ENCODE results near the gene CCDC50. TPM values are rescaled to one million over a fixed set of nuclear protein-coding genes. Genes with fewer than 3 reads are reported as not detected.

The CCDC50 gene
- total RNA-seq, 1 donor from 2014 or later, result 51.2 TPM

DNA sequence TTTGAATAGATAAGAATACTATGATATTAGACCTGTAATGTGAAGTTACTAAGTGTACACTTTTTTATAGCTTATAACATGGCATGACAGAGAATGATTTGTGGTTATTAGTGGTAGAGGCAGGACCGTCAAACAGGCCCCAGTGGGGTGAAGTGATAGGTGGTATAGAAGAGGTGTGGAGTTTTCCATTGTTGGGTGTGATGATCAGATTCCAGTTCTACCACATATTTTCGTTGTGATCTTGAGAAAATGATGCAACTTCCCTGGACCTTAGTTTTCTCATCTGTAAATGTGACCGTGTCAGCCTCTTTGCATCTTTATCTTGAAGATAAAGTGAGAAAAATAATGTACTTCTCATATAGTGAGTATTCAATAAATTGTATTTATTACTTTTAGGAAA is 31.4 kb downstream of the CCDC50 start:
- H3K4me2 ChIP-seq, result no peak overlapping the region
- no peaks in the 10 kb centered on the region for H3K27me3 ChIP-seq
- H3K36me3 ChIP-seq, result peaks cover 4% of the 10 kb centered on the region
- peaks cover 54% of the 10 kb centered on the region for H3K36me3 Mint-ChIP-seq
- TF ChIP-seq, protein P1, sequence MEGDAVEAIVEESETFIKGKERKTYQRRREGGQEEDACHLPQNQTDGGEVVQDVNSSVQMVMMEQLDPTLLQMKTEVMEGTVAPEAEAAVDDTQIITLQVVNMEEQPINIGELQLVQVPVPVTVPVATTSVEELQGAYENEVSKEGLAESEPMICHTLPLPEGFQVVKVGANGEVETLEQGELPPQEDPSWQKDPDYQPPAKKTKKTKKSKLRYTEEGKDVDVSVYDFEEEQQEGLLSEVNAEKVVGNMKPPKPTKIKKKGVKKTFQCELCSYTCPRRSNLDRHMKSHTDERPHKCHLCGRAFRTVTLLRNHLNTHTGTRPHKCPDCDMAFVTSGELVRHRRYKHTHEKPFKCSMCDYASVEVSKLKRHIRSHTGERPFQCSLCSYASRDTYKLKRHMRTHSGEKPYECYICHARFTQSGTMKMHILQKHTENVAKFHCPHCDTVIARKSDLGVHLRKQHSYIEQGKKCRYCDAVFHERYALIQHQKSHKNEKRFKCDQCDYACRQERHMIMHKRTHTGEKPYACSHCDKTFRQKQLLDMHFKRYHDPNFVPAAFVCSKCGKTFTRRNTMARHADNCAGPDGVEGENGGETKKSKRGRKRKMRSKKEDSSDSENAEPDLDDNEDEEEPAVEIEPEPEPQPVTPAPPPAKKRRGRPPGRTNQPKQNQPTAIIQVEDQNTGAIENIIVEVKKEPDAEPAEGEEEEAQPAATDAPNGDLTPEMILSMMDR (IDR thresholded peaks at IDR 0.05), result no peak
- TF ChIP-seq EZH2 (IDR thresholded peaks at IDR 0.05) (no peak), EZH2phosphoT487 (IDR thresholded peaks at IDR 0.05) (no peak)
- H3K4me3 ChIP-seq, result no peak overlapping the region
- peaks cover 4% of the 10 kb centered on the region for H3K4me1 Mint-ChIP-seq
- H3K4me3 Mint-ChIP-seq, result no peak overlapping the region
- no peaks in the 10 kb centered on the region for H3F3A ChIP-seq (ENCODE audit: low read depth)
- no peak overlapping the region for H2AFZ ChIP-seq (replicated peaks)
- peaks cover 17% of the 10 kb centered on the region for H3K4me1 ChIP-seq
- H3K79me2 ChIP-seq (ENCODE audit: low read depth), result peaks cover 10% of the 10 kb centered on the region
- no peak overlapping the region for H3K27ac ChIP-seq
- H3K9me3 ChIP-seq (ENCODE audit: low read depth), result no peaks in the 10 kb centered on the region
- H3K9me3 Mint-ChIP-seq, result no peaks in the 10 kb centered on the region
- H4K20me1 ChIP-seq (ENCODE audit: low read depth), result no peaks in the 10 kb centered on the region
- no peak overlapping the region for H3K9ac ChIP-seq
- no peaks in the 10 kb centered on the region for H3K27me3 Mint-ChIP-seq (ENCODE audit: insufficient read depth, low read depth)
- H3K27ac Mint-ChIP-seq, result no peak overlapping the region
- DNase-seq (ENCODE audit: low spot score), result no peak

DNA sequence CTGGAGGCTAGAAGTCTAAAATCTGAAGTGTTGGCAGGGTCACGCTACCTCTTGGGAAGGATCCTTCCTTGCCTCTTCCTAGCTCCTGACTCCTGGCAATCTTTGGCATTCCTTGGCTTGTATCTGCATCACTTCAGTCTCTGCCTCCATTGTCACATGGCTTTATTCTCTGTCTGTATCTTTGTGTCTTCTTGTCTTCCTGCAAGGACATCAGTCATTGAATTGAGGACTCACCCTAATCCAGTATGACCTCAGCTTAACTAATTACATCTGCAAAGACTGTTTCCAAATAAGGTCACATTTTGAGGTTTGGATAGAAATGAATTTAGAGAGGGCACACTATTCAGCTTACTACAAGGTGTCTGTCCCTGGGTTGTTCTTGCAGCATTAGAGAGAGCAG is 32.3 kb downstream of the CCDC50 start:
- peaks cover 4% of the 10 kb centered on the region for H3K4me1 Mint-ChIP-seq
- H3K27ac ChIP-seq, result no peak overlapping the region
- no peak overlapping the region for H3K9ac ChIP-seq
- DNase-seq (ENCODE audit: low spot score), result peak; percentile 53
- H3K27ac Mint-ChIP-seq, result no peak overlapping the region
- H3K9me3 ChIP-seq (ENCODE audit: low read depth), result no peaks in the 10 kb centered on the region
- H3K4me3 Mint-ChIP-seq, result no peak overlapping the region
- no peaks in the 10 kb centered on the region for H3K27me3 ChIP-seq
- no peaks in the 10 kb centered on the region for H3K9me3 Mint-ChIP-seq
- no peaks in the 10 kb centered on the region for H4K20me1 ChIP-seq (ENCODE audit: low read depth)
- no peak overlapping the region for H2AFZ ChIP-seq (replicated peaks)
- H3K79me2 ChIP-seq (ENCODE audit: low read depth), result peaks cover 3% of the 10 kb centered on the region
- no peak overlapping the region for H3K4me2 ChIP-seq
- TF ChIP-seq EZH2phosphoT487 (IDR thresholded peaks at IDR 0.05), result no peak
- TF ChIP-seq EZH2 (IDR thresholded peaks at IDR 0.05), result no peak
- TF ChIP-seq, protein P1 (IDR thresholded peaks at IDR 0.05), result no peak
- H3K4me3 ChIP-seq, result no peak overlapping the region
- H3K27me3 Mint-ChIP-seq (ENCODE audit: insufficient read depth, low read depth), result no peaks in the 10 kb centered on the region
- H3K4me1 ChIP-seq, result peaks cover 17% of the 10 kb centered on the region
- H3K36me3 ChIP-seq, result peaks cover 4% of the 10 kb centered on the region
- peaks cover 54% of the 10 kb centered on the region for H3K36me3 Mint-ChIP-seq
- H3F3A ChIP-seq (ENCODE audit: low read depth), result no peaks in the 10 kb centered on the region

DNA sequence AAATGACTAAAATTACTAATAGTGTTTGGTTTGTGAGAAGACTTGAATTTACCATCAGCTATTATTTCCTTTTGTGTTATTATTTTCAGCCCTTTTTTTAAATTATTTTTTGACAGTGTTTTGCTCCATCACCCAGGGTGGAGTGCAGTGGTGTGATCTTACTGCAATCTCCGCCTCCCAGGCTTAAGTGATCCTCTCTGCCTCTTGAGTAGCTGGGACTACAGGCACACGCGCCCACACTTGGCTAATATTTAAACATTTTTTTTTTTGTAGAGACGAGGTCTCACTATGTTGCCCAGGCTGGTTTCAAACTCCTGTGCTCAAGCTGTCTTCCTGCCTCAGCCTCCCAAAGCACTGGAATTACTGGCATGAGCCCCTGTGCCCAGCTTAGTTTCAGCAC is 32.8 kb downstream of the CCDC50 start:
- Mint-ChIP-seq H3K4me1 (peaks cover 4% of the 10 kb centered on the region), H3K27me3 (ENCODE audit: insufficient read depth, low read depth) (no peaks in the 10 kb centered on the region), H3K9me3 (no peaks in the 10 kb centered on the region), H3K4me3 (no peak overlapping the region), H3K36me3 (peaks cover 52% of the 10 kb centered on the region), H3K27ac (no peak overlapping the region)
- Histone ChIP-seq H3K79me2 (ENCODE audit: low read depth) (no peaks in the 10 kb centered on the region), H3K4me1 (peaks cover 15% of the 10 kb centered on the region), H2AFZ (replicated peaks) (no peak overlapping the region), H3K27me3 (no peaks in the 10 kb centered on the region), H3K4me3 (no peak overlapping the region), H3F3A (ENCODE audit: low read depth) (no peaks in the 10 kb centered on the region), H3K4me2 (no peak overlapping the region), H3K27ac (no peak overlapping the region), H3K36me3 (peaks cover 4% of the 10 kb centered on the region), H3K9ac (no peak overlapping the region), H4K20me1 (ENCODE audit: low read depth) (no peaks in the 10 kb centered on the region), H3K9me3 (ENCODE audit: low read depth) (no peaks in the 10 kb centered on the region)
- TF ChIP-seq, protein P1 (IDR thresholded peaks at IDR 0.05), result no peak
- TF ChIP-seq EZH2phosphoT487 (IDR thresholded peaks at IDR 0.05) (no peak), EZH2 (IDR thresholded peaks at IDR 0.05) (no peak)
- no peak for DNase-seq (ENCODE audit: low spot score)

All from neural progenitor cell (in vitro differentiated cells).